Naive B cell (primary cell): Measurements from ENCODE around the gene ACSS3. TPM values are rescaled to one million over a fixed set of nuclear protein-coding genes. Genes with fewer than 3 reads are reported as not detected.

Source experiments
- ATAC-seq, 2 donors: fragments of 150-1000 bp; cut with Tn5 transposase; 2 replicates each; pipeline ENCODE4 v1.10.0; 2021; ENCODE audit warnings: low read depth in 2 of 2, mild to moderate bottlenecking in 2 of 2, moderate library complexity in 2 of 2
- DNase-seq: peaks from one replicate; pipeline ENCODE4 v3.0.0; 2022
- H3K27ac Mint-ChIP-seq, 6 donors: one replicate each; pipeline ENCODE4 v1.8.0; 2020 to 2022; ENCODE audit warnings: mild to moderate bottlenecking in 6 of 6, mixed read lengths in 6 of 6, moderate library complexity in 5 of 6, inconsistent platforms in 2 of 6
- H3K27me3 Mint-ChIP-seq, 3 donors: one replicate each; pipeline ENCODE4 v1.8.0; 2021 to 2022; ENCODE audit warnings: mixed read lengths in 3 of 3, mild to moderate bottlenecking in 1 of 3
- H3K36me3 Mint-ChIP-seq, 2 donors: one replicate each; pipeline ENCODE4 v1.8.0; 2020 to 2022; ENCODE audit warnings: mixed read lengths in 2 of 2, inconsistent platforms in 1 of 2, mild to moderate bottlenecking in 1 of 2
- H3K4me1 Mint-ChIP-seq, 3 donors: one replicate each; pipeline ENCODE4 v1.8.0; 2020 to 2022; ENCODE audit warnings: mixed read lengths in 3 of 3, inconsistent platforms in 1 of 3, mild to moderate bottlenecking in 1 of 3, moderate library complexity in 1 of 3
- H3K4me3 Mint-ChIP-seq, 8 donors: one replicate each; pipeline ENCODE4 v1.8.0; 2020 to 2022; ENCODE audit warnings: mild to moderate bottlenecking in 8 of 8, mixed read lengths in 8 of 8, moderate library complexity in 8 of 8, inconsistent platforms in 2 of 8
- H3K9me3 Mint-ChIP-seq, 7 donors: one replicate each; pipeline ENCODE4 v1.8.0; 2020 to 2022; ENCODE audit warnings: mixed read lengths in 7 of 7, mild to moderate bottlenecking in 5 of 7, inconsistent platforms in 2 of 7, moderate library complexity in 1 of 7
- polyA plus RNA-seq, 6 donors: library from polyadenylated mRNA; unstranded; fragments of 300-500 nt; fragmentation: Illumina TruSeq; gene quantifications; one replicate each; pipeline ENCODE4 v1.2.3, GENCODE V29; 2021; ENCODE audit warnings: low read depth in 6 of 6

The ACSS3 gene
- polyA plus RNA-seq, 6 donors from 2014 or later: not detected

DNA sequence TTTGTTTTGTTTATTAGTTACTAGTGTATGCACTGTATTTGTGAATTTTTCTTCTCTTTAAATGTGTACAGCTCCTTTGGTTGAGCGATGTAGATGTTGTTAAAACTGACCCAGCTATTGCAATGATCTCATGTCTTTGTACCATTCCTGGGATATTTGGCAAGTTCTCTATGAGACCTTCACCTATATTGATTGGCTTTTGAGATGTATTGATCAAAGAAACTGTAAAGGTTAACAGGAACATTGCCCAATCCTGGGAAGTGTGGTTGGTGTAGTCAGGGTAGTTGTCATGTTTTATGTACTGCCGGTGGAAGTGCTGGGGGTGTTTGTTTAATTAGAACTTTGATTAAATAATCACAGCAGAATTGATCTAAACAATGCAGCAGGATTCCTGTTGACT is 43.1 kb downstream of the ACSS3 start:
- Mint-ChIP-seq H3K9me3 (peaks cover 3 to 24% (median 11%) of the 10 kb centered on the region in 7 donors), H3K4me1 (no peaks in the 10 kb centered on the region), H3K27ac (no peak overlapping the region), H3K27me3 (no peaks in the 10 kb centered on the region), H3K4me3 (no peak overlapping the region), H3K36me3 (no peaks in the 10 kb centered on the region)
- DNase-seq: no peak
- no peak for ATAC-seq

- Mint-ChIP-seq H3K27ac (no peak overlapping the region), H3K9me3 (peaks cover 3 to 22% (median 10%) of the 10 kb centered on the region in 7 donors), H3K36me3 (no peaks in the 10 kb centered on the region), H3K4me3 (no peak overlapping the region), H3K4me1 (no peaks in the 10 kb centered on the region), H3K27me3 (no peaks in the 10 kb centered on the region)
- ATAC-seq (no peak), DNase-seq (no peak)
Measured at GRCh38 chr12:81123611-81124010, 45.7 kb downstream of the ACSS3 start.

GRCh38 chr12:81125691-81126090 is 47.8 kb downstream of the ACSS3 start:
- Mint-ChIP-seq H3K4me1 (no peaks in the 10 kb centered on the region), H3K27me3 (no peaks in the 10 kb centered on the region), H3K27ac (no peak overlapping the region), H3K9me3 (peaks cover 0 to 23% (median 9%) of the 10 kb centered on the region in 7 donors), H3K4me3 (no peak overlapping the region), H3K36me3 (no peaks in the 10 kb centered on the region)
- DNase-seq (no peak), ATAC-seq (no peak)

GRCh38 chr12:81128930-81129554 is 51.2 kb downstream of the ACSS3 start:
- Mint-ChIP-seq H3K9me3 (peaks cover 0 to 25% (median 11%) of the 10 kb centered on the region in 7 donors), H3K27me3 (no peaks in the 10 kb centered on the region), H3K36me3 (no peaks in the 10 kb centered on the region), H3K27ac (no peak overlapping the region), H3K4me1 (no peaks in the 10 kb centered on the region), H3K4me3 (no peak overlapping the region)
- no peak for ATAC-seq
- no peak for DNase-seq

DNA sequence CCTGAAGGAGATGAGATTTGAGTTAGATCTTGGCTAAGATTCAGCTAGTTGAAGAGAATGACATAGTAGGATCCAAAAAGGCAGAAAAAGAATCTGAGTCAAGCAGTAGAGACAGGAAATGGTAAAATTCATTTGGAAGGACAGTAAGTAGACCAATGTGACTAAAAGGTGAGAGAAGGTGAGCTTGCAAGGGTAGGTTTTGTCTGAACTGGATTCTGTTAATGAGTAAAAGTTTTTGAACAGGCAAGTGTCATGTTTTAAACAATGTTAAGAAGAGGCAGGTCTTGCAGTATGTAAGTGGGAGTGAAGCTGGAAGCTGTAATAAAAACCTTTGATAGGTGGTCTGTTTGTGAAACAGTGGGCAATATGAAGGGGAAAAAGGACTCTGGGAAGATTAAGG is 58.6 kb downstream of the ACSS3 start:
- H3K4me3 Mint-ChIP-seq: no peak overlapping the region

DNA sequence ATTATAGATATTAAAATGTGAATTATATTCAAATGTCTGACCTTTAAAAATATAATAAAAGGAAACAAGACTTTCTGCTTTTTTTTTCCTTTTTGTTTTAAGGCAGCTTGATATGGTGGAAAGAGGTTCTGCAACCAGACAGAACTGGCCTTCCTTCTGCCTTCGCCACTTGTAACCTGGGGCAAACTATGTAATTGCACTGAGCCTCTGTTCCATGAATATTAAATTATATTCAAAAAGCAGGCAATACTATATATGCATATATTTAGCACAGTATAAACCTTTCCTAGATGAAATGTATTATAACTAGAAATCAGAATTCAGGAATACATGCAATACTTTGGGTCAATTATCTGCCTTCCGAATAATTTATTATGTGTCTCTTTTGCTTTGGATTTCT is 59.9 kb downstream of the ACSS3 start:
- no peaks in the 10 kb centered on the region for H3K36me3 Mint-ChIP-seq

More for the DNA sequence above, 58.6 kb downstream of the ACSS3 start:
- ATAC-seq (no peak), DNase-seq (no peak)
- Mint-ChIP-seq H3K27me3 (no peaks in the 10 kb centered on the region), H3K4me1 (no peaks in the 10 kb centered on the region), H3K36me3 (no peaks in the 10 kb centered on the region), H3K27ac (no peak overlapping the region), H3K9me3 (peaks cover 0 to 10% (median 4%) of the 10 kb centered on the region in 7 donors)

GRCh38 chr12:81141217-81141616 is 63.3 kb downstream of the ACSS3 start:
- no peak overlapping the region for H3K4me3 Mint-ChIP-seq
- H3K36me3 Mint-ChIP-seq: no peaks in the 10 kb centered on the region
- ATAC-seq (no peak), DNase-seq (no peak)
- no peaks in the 10 kb centered on the region for H3K4me1 Mint-ChIP-seq
- no peak overlapping the region for H3K27ac Mint-ChIP-seq
- H3K9me3 Mint-ChIP-seq: peaks cover 0 to 5% (median 0%) of the 10 kb centered on the region in 7 donors
- H3K27me3 Mint-ChIP-seq: no peaks in the 10 kb centered on the region

More for the DNA sequence above, 59.9 kb downstream of the ACSS3 start:
- Mint-ChIP-seq H3K4me1 (no peaks in the 10 kb centered on the region), H3K27ac (no peak overlapping the region), H3K27me3 (no peaks in the 10 kb centered on the region), H3K9me3 (peaks cover 0 to 9% (median 0%) of the 10 kb centered on the region in 7 donors), H3K4me3 (no peak overlapping the region)
- no peak for DNase-seq
- ATAC-seq: no peak

GRCh38 chr12:81143057-81143456 is 65.2 kb downstream of the ACSS3 start:
- Mint-ChIP-seq H3K36me3 (no peaks in the 10 kb centered on the region), H3K9me3 (peaks cover 0 to 9% (median 3%) of the 10 kb centered on the region in 7 donors), H3K27me3 (no peaks in the 10 kb centered on the region), H3K4me3 (no peak overlapping the region), H3K4me1 (no peaks in the 10 kb centered on the region), H3K27ac (no peak overlapping the region)
- ATAC-seq: no peak
- DNase-seq: no peak

DNA sequence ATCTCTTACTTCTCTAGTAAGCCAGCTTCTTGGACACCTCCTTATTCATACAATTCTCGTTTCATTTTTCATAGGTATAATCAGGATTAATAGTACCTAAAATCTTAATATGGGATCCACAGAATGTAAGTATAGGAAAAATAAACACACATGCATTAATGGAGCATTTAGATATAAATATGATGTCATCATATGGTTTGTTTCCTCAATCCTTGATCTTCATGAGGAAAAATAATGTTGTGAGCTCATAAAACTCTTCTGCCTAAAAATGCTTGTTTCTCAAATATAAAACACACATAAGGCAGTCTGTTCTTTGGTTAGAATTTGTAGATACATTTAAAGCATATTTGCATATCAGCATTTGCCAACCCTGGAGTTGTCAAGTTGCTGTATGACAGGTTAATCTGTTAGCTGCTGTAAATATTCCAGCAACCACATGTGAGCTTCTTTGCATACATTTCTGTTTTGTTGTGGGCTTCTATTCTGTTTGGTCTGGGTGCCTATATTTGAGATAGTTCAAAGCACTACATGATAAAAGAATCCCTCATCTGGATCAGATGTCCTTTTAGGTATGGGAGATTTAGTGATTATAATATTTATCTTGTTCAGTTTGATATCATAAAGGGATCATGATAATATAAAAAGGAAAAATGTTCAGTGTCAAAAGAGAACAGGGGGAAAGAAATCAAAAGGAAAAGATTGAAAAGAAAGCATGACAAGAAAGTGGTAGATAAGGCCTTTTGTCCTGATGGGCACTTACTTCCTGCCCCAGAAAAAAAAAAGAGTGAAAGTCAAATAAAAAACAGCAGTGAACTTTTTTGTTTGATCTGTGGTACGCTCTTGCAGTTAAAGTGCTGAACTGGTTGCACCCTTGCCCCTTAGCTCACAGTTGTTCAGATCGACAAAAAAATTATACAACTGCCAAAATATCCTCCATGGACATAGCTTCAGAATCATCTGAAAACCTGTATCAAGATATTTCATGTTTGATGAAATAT is 68.6 kb downstream of the ACSS3 start:
- DNase-seq (no peak), ATAC-seq (no peak)
- Mint-ChIP-seq H3K27ac (no peak overlapping the region), H3K36me3 (no peaks in the 10 kb centered on the region), H3K4me1 (no peaks in the 10 kb centered on the region), H3K4me3 (no peak overlapping the region), H3K27me3 (no peaks in the 10 kb centered on the region), H3K9me3 (peaks cover 0 to 9% (median 0%) of the 10 kb centered on the region in 7 donors)

GRCh38 chr12:81147292-81147919 is 69.5 kb downstream of the ACSS3 start:
- no peak for ATAC-seq
- peaks cover 0 to 9% (median 0%) of the 10 kb centered on the region in 7 donors for H3K9me3 Mint-ChIP-seq
- H3K4me1 Mint-ChIP-seq: no peaks in the 10 kb centered on the region

DNA sequence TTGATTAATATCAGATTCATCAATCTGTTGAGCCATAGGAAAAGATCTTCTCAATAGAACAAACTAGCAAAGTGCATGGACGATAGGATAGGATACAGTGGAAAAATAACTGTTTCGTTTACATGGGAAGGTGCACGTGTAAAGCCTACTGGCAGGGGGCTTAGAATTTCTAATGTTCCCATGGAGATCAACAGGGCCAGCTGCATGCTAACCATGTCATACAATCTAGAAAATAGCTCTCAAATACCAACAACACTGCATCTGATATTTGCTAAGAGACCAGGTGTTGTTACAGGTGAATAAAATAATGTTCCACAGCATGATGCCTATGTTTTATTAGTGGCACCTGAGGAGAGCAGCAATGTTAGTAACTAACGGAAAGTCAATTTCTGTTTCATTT is 72.5 kb downstream of the ACSS3 start:
- ATAC-seq (no peak), DNase-seq (no peak)
- Mint-ChIP-seq H3K9me3 (peaks cover 0 to 9% (median 0%) of the 10 kb centered on the region in 7 donors), H3K27me3 (no peaks in the 10 kb centered on the region), H3K27ac (no peak overlapping the region), H3K4me3 (no peak overlapping the region), H3K4me1 (no peaks in the 10 kb centered on the region), H3K36me3 (no peaks in the 10 kb centered on the region)

More at GRCh38 chr12:81147292-81147919, 69.5 kb downstream of the ACSS3 start:
- Mint-ChIP-seq H3K4me3 (no peak overlapping the region), H3K27ac (no peak overlapping the region), H3K36me3 (no peaks in the 10 kb centered on the region), H3K27me3 (no peaks in the 10 kb centered on the region)
- no peak for DNase-seq

- Mint-ChIP-seq H3K27ac (no peak overlapping the region), H3K9me3 (peaks cover 0 to 6% (median 3%) of the 10 kb centered on the region in 7 donors), H3K36me3 (no peaks in the 10 kb centered on the region), H3K4me3 (no peak overlapping the region), H3K27me3 (no peaks in the 10 kb centered on the region), H3K4me1 (no peaks in the 10 kb centered on the region)
- DNase-seq: no peak
- ATAC-seq: no peak
Measured at GRCh38 chr12:81159856-81160255, 82.0 kb downstream of the ACSS3 start.

DNA sequence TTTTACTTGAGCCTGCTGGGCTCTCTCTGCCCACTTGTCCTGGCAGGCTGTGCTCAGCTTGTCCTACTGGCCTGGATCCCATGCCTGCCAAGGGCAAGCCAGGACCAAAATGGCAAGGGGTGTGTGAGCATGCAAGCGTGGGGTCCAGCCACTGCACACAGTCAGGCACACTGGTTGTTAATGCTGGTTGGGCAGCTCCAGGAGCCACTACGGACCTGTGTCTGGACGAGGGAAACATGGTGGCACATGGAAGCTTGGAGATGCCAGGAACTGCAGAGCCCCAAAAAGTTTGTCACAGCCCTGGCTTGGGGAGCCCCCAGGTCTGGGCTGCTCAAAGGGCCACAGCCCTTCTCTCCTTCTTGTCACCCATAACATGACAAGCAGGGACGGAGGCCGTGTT is 83.8 kb downstream of the ACSS3 start:
- Mint-ChIP-seq H3K27me3 (no peaks in the 10 kb centered on the region), H3K4me3 (no peak overlapping the region), H3K27ac (no peak overlapping the region), H3K36me3 (no peaks in the 10 kb centered on the region), H3K4me1 (no peaks in the 10 kb centered on the region), H3K9me3 (peaks cover 0 to 6% (median 3%) of the 10 kb centered on the region in 7 donors)
- no peak for DNase-seq
- no peak for ATAC-seq
